ENCODE data around the gene CD300LB.

The CD300LB gene

DNA sequence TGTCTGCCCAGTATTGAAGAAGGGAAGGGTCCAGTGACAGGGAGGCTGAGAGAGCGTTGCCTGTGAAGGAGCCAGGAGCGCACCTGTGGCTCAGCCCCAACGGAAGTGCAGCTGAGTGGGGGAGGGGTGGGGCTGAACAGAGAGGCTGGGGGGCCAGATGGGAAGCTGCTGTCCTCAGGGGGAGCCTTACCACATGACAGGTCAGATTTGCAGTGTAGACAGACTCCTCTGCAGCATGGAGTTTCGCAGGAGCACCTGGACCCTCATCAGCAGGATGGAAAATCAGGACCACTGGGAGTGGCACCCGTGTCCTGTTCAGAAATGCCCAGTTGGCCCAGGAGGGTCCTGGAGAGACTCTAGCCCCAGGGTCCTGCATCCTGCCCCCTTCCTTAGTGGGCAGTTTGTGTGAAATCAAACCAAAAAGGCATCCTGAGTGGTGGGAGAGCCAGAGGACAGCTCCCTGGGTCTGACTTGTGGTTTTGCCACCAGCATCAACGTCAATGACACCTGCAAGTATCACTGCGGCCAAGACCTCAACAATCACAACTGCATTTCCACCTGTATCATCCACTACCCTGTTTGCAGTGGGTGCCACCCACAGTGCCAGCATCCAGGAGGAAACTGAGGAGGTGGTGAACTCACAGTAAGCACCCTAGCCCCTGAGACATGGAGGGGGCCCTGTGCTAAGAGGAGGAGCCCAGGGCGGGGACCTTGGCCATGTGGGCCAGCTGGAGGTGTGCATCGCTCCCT is 57.1 kb downstream of the CD300LB start:
- H3K27ac ChIP-seq = no peak overlapping the region
- TF ChIP-seq, protein P1, sequence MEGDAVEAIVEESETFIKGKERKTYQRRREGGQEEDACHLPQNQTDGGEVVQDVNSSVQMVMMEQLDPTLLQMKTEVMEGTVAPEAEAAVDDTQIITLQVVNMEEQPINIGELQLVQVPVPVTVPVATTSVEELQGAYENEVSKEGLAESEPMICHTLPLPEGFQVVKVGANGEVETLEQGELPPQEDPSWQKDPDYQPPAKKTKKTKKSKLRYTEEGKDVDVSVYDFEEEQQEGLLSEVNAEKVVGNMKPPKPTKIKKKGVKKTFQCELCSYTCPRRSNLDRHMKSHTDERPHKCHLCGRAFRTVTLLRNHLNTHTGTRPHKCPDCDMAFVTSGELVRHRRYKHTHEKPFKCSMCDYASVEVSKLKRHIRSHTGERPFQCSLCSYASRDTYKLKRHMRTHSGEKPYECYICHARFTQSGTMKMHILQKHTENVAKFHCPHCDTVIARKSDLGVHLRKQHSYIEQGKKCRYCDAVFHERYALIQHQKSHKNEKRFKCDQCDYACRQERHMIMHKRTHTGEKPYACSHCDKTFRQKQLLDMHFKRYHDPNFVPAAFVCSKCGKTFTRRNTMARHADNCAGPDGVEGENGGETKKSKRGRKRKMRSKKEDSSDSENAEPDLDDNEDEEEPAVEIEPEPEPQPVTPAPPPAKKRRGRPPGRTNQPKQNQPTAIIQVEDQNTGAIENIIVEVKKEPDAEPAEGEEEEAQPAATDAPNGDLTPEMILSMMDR (conservative IDR thresholded peaks at IDR 0.05) = no peak

DNA sequence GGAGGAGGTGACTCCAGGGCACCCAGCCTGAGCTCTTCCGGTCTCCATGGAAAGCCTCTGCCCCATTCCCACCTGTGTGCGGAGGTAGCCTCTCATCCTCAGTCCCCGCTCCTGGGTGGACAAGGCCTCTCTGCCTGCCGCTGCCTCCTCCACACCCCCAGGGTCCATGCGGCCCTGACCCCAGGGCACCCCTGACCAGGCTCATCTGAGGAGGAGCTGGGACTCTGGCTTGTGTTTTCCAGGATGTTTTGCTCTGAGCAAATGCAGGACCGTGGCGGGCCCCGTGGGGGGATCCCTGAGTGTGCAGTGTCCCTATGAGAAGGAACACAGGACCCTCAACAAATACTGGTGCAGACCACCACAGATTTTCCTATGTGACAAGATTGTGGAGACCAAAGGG is 58.0 kb downstream of the CD300LB start:
- TF ChIP-seq, protein P1 (conservative IDR thresholded peaks at IDR 0.05) = no peak
- TF ChIP-seq ZFX (IDR thresholded peaks at IDR 0.05) = no peak
- no peak overlapping the region for H3K27ac ChIP-seq

DNA sequence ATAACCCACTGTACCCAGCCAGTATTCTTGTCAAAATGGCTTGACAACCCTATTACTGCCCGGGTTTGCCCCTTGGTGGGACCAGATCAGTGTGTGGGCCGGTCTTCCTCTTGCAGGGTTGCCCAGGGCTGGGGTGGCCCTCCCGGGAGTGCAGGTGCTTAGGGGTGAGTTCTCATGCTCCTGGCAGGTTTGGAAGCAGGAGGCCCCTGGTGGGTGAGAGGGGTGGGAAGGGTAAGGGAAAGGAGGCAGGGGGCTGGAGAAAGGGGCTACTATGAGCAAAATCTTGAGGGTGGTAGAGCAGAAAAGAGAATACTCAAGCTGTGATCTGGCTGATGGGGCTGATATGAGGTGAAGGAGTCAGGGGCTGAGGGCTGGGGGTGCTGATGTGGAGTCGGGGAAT is 58.4 kb downstream of the CD300LB start:
- TF ChIP-seq, protein P1 (conservative IDR thresholded peaks at IDR 0.05) = no peak
- TF ChIP-seq ZFX (IDR thresholded peaks at IDR 0.05) = no peak

DNA sequence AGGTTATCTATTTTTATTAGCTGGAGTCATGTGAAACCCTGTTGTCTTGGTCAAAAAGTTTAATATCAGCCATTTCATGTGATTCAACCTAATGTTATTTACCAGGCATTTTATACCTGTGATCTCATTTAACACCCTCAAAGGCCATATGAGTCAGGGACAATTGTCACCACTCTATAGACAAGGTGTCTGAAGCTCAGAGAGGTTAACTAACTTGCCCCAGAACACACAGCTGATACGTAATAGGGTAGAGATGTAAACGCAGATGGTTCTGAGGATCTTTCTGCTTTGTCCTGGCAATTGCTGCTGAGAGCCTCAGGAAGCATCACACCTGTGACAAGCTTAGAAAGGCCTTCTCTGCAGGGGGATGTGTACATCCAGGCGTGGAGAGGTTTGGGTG is 59.9 kb downstream of the CD300LB start:
- no peak overlapping the region for H3K27ac ChIP-seq
- TF ChIP-seq, protein P1 (conservative IDR thresholded peaks at IDR 0.05) = no peak
- TF ChIP-seq ZFX (IDR thresholded peaks at IDR 0.05) = no peak

More for the DNA sequence above, 58.4 kb downstream of the CD300LB start:
- H3K27ac ChIP-seq = no peak overlapping the region
